H9 (cell line): ENCODE data around the gene SSTR3. TPM values are rescaled to one million over a fixed set of nuclear protein-coding genes. Genes with fewer than 3 reads are reported as not detected.
A peak's percentile ranks its signal among the peaks of the same experiment; 100 is the strongest.

Experiments
- DNase-seq: peaks from one replicate; pipeline ENCODE4 v3.0.0-alpha.2; 2017
- H2AFZ ChIP-seq: one replicate; pipeline ENCODE4 v1.6.1; 2013; ENCODE audit warnings: mild to moderate bottlenecking, low read length, control low read depth, moderate library complexity
- H2AK5ac ChIP-seq: 2 replicates; pipeline ENCODE4 v1.6.1; 2013; ENCODE audit warnings: low read length, control low read depth, mixed read lengths; ENCODE audit not compliant: insufficient read length
- H2BK120ac ChIP-seq: one replicate; pipeline ENCODE4 v1.6.1; 2013; ENCODE audit warnings: low read depth, mild to moderate bottlenecking, low read length, control low read depth, inconsistent platforms; ENCODE audit not compliant: poor library complexity, severe bottlenecking
- H2BK12ac ChIP-seq: 2 replicates; pipeline ENCODE4 v1.6.1; 2013; ENCODE audit warnings: low read length, control low read depth, mixed read lengths, low read depth; ENCODE audit not compliant: insufficient read length
- H2BK15ac ChIP-seq: 2 replicates; pipeline ENCODE4 v1.6.1; 2013; ENCODE audit warnings: low read depth, low read length, control low read depth
- H2BK20ac ChIP-seq: one replicate; pipeline ENCODE4 v1.6.1; 2013; ENCODE audit warnings: low read depth, mild to moderate bottlenecking, low read length, control low read depth, inconsistent platforms; ENCODE audit not compliant: poor library complexity, severe bottlenecking
- H2BK5ac ChIP-seq: 2 replicates; pipeline ENCODE4 v1.6.1; 2013; ENCODE audit warnings: low read length, control low read depth, mixed read lengths; ENCODE audit not compliant: insufficient read length
- H3K14ac ChIP-seq: 2 replicates; pipeline ENCODE4 v1.6.1; 2013; ENCODE audit warnings: low read length, control low read depth; ENCODE audit not compliant: insufficient read depth
- H3K18ac ChIP-seq: 2 replicates; pipeline ENCODE4 v1.6.1; 2013; ENCODE audit warnings: low read depth, mild to moderate bottlenecking, mixed read lengths, low read length, control low read depth; ENCODE audit not compliant: insufficient read length
- H3K23ac ChIP-seq: 2 replicates; pipeline ENCODE4 v1.6.1; 2013; ENCODE audit warnings: low read length, control low read depth, mixed read lengths, low read depth; ENCODE audit not compliant: insufficient read length
- H3K23me2 ChIP-seq: 2 replicates; pipeline ENCODE4 v1.6.1; 2013; ENCODE audit warnings: low read depth, mild to moderate bottlenecking, mixed read lengths, low read length, control low read depth; ENCODE audit not compliant: insufficient read length, poor library complexity, severe bottlenecking
- H3K27ac ChIP-seq: 2 replicates; pipeline ENCODE4 v1.5.1; 2013; ENCODE audit warnings: low read length, control low read depth, mixed read lengths, low read depth; ENCODE audit not compliant: insufficient read length
- H3K27me3 ChIP-seq: 2 replicates; pipeline ENCODE4 v1.6.1; 2013; ENCODE audit warnings: low read length, control low read depth, inconsistent platforms; ENCODE audit not compliant: insufficient read depth
- H3K4ac ChIP-seq: 2 replicates; pipeline ENCODE4 v1.6.1; 2013; ENCODE audit warnings: low read depth, mild to moderate bottlenecking, control low read depth, inconsistent platforms, low read length, moderate library complexity
- H3K4me1 ChIP-seq: 2 replicates; pipeline ENCODE4 v1.6.1; 2013; ENCODE audit warnings: low read length, control low read depth, inconsistent platforms; ENCODE audit not compliant: insufficient read depth
- H3K4me2 ChIP-seq: 2 replicates; pipeline ENCODE4 v1.6.1; 2013; ENCODE audit warnings: low read length, control low read depth, mixed read lengths; ENCODE audit not compliant: insufficient read length, insufficient read depth
- H3K56ac ChIP-seq: 2 replicates; pipeline ENCODE4 v1.6.1; 2013; ENCODE audit warnings: low read depth, mild to moderate bottlenecking, mixed read lengths, low read length, control low read depth; ENCODE audit not compliant: insufficient read length
- H3K79me1 ChIP-seq: 2 replicates; pipeline ENCODE4 v1.6.1; 2013; ENCODE audit warnings: low read depth, mild to moderate bottlenecking, moderate library complexity, low read length, control low read depth, inconsistent platforms; ENCODE audit not compliant: insufficient read depth, poor library complexity, severe bottlenecking
- H3K79me2 ChIP-seq: 2 replicates; pipeline ENCODE4 v1.6.1; 2013; ENCODE audit warnings: low read length, control low read depth, inconsistent platforms; ENCODE audit not compliant: insufficient read depth
- H3K9ac ChIP-seq: 2 replicates; pipeline ENCODE4 v1.6.1; 2013; ENCODE audit warnings: low read length, control low read depth, mixed read lengths; ENCODE audit not compliant: insufficient read length; ENCODE audit errors: extremely low read depth
- H3K9me3 ChIP-seq: one replicate; pipeline ENCODE4 v1.6.1; 2013; ENCODE audit warnings: low read depth, low read length, inconsistent platforms; ENCODE audit not compliant: control insufficient read depth
- H3T11ph ChIP-seq: one replicate; pipeline ENCODE4 v1.6.1; 2013; ENCODE audit warnings: mild to moderate bottlenecking, low read length, control low read depth, inconsistent platforms
- H4K20me1 ChIP-seq: one replicate; pipeline ENCODE4 v1.6.1; 2013; ENCODE audit not compliant: control insufficient read depth, insufficient read length, insufficient read depth
- H4K5ac ChIP-seq: 2 replicates; pipeline ENCODE4 v1.6.1; 2013; ENCODE audit warnings: low read depth, mild to moderate bottlenecking, mixed read lengths, low read length, control low read depth; ENCODE audit not compliant: insufficient read length
- H4K8ac ChIP-seq: replicated peaks from 2 replicates; pipeline ENCODE4 v1.6.1; 2013; ENCODE audit warnings: low read length, control low read depth, mixed read lengths, low read depth; ENCODE audit not compliant: insufficient read length
- H4K91ac ChIP-seq: 2 replicates; pipeline ENCODE4 v1.6.1; 2013; ENCODE audit warnings: low read depth, mild to moderate bottlenecking, moderate library complexity, mixed read lengths, low read length, control low read depth; ENCODE audit not compliant: insufficient read length
- H3K27ac Mint-ChIP-seq, 3 experiments: 2 replicates in 2 of 3; 3 replicates in 1 of 3; pipeline ENCODE4 v1.8.0; 2020 to 2021; ENCODE audit warnings: mixed read lengths in 3 of 3, mild to moderate bottlenecking in 1 of 3, moderate library complexity in 1 of 3
- H3K27me3 Mint-ChIP-seq: 2 replicates; pipeline ENCODE4 v1.8.0; 2021; ENCODE audit warnings: low read depth, mild to moderate bottlenecking, moderate library complexity, mixed read lengths
- H3K36me3 Mint-ChIP-seq, 3 experiments: 2 replicates in 2 of 3; 3 replicates in 1 of 3; pipeline ENCODE4 v1.8.0; 2020 to 2021; ENCODE audit warnings: low read depth in 3 of 3, mixed read lengths in 3 of 3; ENCODE audit not compliant: insufficient read depth in 1 of 3
- H3K4me1 Mint-ChIP-seq, 2 experiments: 2 replicates each; pipeline ENCODE4 v1.8.0; 2020; ENCODE audit warnings: mixed read lengths in 2 of 2
- H3K4me3 Mint-ChIP-seq, 2 experiments: 2 replicates in 1 of 2; 3 replicates in 1 of 2; pipeline ENCODE4 v1.8.0; 2020 to 2021; ENCODE audit warnings: mild to moderate bottlenecking in 2 of 2, mixed read lengths in 2 of 2, moderate library complexity in 1 of 2
- H3K9me3 Mint-ChIP-seq, 2 experiments: 2 replicates in 1 of 2; 3 replicates in 1 of 2; pipeline ENCODE4 v1.8.0; 2020; ENCODE audit warnings: mild to moderate bottlenecking in 2 of 2, mixed read lengths in 2 of 2, moderate library complexity in 1 of 2
- CTCF ChIP-seq: fragments of 200-600 bp; sonication (generic); conservative IDR thresholded peaks from 3 replicates; pipeline ENCODE4 v1.8.0; 2021; ENCODE audit warnings: antibody characterized with exemption, mild to moderate bottlenecking
- WGBS: extraction: QIAGEN DNeasy Blood & Tissue Kit; methylation state at CpG from one replicate; pipeline ENCODE4 v1.1.7; 2013; ENCODE audit warnings: missing lambda C conversion rate, low lambda C conversion rate, mixed read lengths; ENCODE audit not compliant: insufficient read length; ENCODE audit errors: extremely low coverage; 5-methylcytosine and 5-hydroxymethylcytosine counted together
- total RNA-seq: library from RNA; stranded (reverse); gene quantifications from 2 replicates; pipeline ENCODE4 v1.2.1, GENCODE V29; 2021

Gene SSTR3
- total RNA-seq, 1 experiment from 2014 or later = 0.68 TPM

DNA sequence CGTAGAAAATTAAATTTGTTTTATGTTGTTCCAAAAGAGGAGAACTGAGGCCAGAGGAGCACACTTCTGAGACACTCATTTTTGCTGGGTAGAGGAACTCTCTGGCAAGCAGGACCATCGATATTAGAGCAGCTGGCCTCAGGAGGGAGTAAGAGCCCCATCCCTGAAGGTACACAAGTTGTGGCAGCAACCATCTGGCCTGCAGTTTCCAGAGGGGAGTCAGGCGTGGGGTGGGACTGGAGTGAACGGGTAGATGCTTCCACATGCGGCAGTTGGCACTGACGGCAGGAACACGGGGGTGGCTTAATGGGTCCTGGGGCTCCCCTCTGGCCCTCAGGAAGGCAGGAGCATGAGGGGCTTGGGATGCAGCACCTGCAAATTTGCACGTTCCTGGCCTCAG, 13.2 kb upstream of the SSTR3 start:
- Histone ChIP-seq H3K9ac (no peak overlapping the region), H2BK5ac (no peak overlapping the region), H3K23me2 (no peaks in the 10 kb centered on the region), H3K18ac (no peak overlapping the region), H2BK20ac (no peak overlapping the region), H3K27ac (no peak overlapping the region), H4K8ac (no peak overlapping the region), H3K27me3 (no peaks in the 10 kb centered on the region), H3T11ph (no peak overlapping the region), H2BK15ac (no peak overlapping the region), H3K56ac (no peak overlapping the region), H3K9me3 (no peaks in the 10 kb centered on the region), H3K4me1 (no peaks in the 10 kb centered on the region), H4K20me1 (no peaks in the 10 kb centered on the region), H3K79me1 (no peaks in the 10 kb centered on the region), H3K23ac (no peak overlapping the region), H4K5ac (no peak overlapping the region), H3K14ac (no peak overlapping the region), H3K4ac (no peak overlapping the region), H2AFZ (no peak overlapping the region), H2BK12ac (no peak overlapping the region), H3K79me2 (no peaks in the 10 kb centered on the region), H2BK120ac (no peak overlapping the region), H2AK5ac (no peak overlapping the region), H4K91ac (no peak overlapping the region), H3K4me2 (no peak overlapping the region)
- TF ChIP-seq CTCF = peak; percentile 31; the same call in 2 of the 3 replicates
- Mint-ChIP-seq H3K27me3 (peaks cover 30% of the 10 kb centered on the region), H3K4me1 (peaks cover 8 to 11% of the 10 kb centered on the region in 2 experiments), H3K9me3 (no peaks in the 10 kb centered on the region), H3K27ac (peak overlapping the region in 1 of 3 experiments; percentile 28; a peak in 2 of 7 replicates), H3K36me3 (no peaks in the 10 kb centered on the region; a peak in 1 of 7 replicates), H3K4me3 (no peak overlapping the region)
- no peak for DNase-seq
- WGBS = no CpG with 5 or more reads among the region's 8 CpGs
